CD4-positive, alpha-beta T cell (primary cell): ENCODE measurements around the gene KDM3B. TPM values are rescaled to one million over a fixed set of nuclear protein-coding genes. Genes with fewer than 3 reads are reported as not detected.

Source experiments
- ATAC-seq: fragments of 200-7000 bp; cut with Tn5 transposase; one replicate; pipeline ENCODE4 v1.10.0; 2022; ENCODE audit warnings: mild to moderate bottlenecking; ENCODE audit not compliant: poor library complexity
- CTCF ChIA-PET: fragments of 350-600 bp; sonication (Branson Sonifier 250); formaldehyde crosslinking; loops from one replicate; lab custom pipeline; 2021; ENCODE audit warnings: antibody characterized with exemption, inconsistent platforms; lab: Charles Lee
- POLR2A ChIA-PET: fragments of 350-600 bp; sonication (Branson Sonifier 250); formaldehyde crosslinking; loops from one replicate; lab custom pipeline; 2021; ENCODE audit warnings: antibody characterized with exemption, inconsistent platforms; lab: Charles Lee
- DNase-seq, 14 experiments: peaks; one replicate each; pipeline ENCODE4 v3.0.0-alpha.2; 2013 to 2020; ENCODE audit warnings: mixed read lengths in 2 of 14
- H3K27ac ChIP-seq, 2 donors: one replicate each; pipeline versions ENCODE4 v1.5.1 to v1.7.0; 2013; ENCODE audit warnings: low read length in 2 of 2, low read depth in 1 of 2, mild to moderate bottlenecking in 1 of 2
- H3K27me3 ChIP-seq, 2 experiments: 1 replicate in 1 of 2; 2 replicates in 1 of 2; pipeline versions ENCODE4 v1.6.1 to v1.7.0; 2013; ENCODE audit warnings: low read length in 2 of 2, control low read depth in 1 of 2, mild to moderate bottlenecking in 1 of 2, moderate library complexity in 1 of 2; ENCODE audit not compliant: insufficient read depth in 2 of 2, control insufficient read depth in 1 of 2
- H3K36me3 ChIP-seq: one replicate; pipeline ENCODE4 v1.6.1; 2013; ENCODE audit warnings: low read length, control low read depth; ENCODE audit not compliant: insufficient read depth
- H3K4me1 ChIP-seq: one replicate; pipeline ENCODE4 v1.6.1; 2013; ENCODE audit warnings: low read length, control low read depth; ENCODE audit not compliant: insufficient read depth
- H3K4me3 ChIP-seq: one replicate; pipeline ENCODE4 v1.5.1; 2013; ENCODE audit warnings: mild to moderate bottlenecking, low read length, moderate library complexity
- H3K9me3 ChIP-seq, 2 experiments: 1 replicate in 1 of 2; 2 replicates in 1 of 2; pipeline versions ENCODE4 v1.6.1 to v1.7.0; 2013; ENCODE audit warnings: low read length in 2 of 2, mild to moderate bottlenecking in 2 of 2, control low read depth in 1 of 2, moderate library complexity in 1 of 2; ENCODE audit not compliant: control insufficient read depth in 1 of 2, insufficient read depth in 1 of 2
- H3K27ac Mint-ChIP-seq: one replicate; pipeline ENCODE4 v1.8.0; 2020; ENCODE audit warnings: mixed read lengths
- H3K27me3 Mint-ChIP-seq: one replicate; pipeline ENCODE4 v1.8.0; 2021; ENCODE audit warnings: mixed read lengths
- H3K36me3 Mint-ChIP-seq: one replicate; pipeline ENCODE4 v1.8.0; 2021; ENCODE audit warnings: low read depth, mixed read lengths
- H3K4me1 Mint-ChIP-seq: one replicate; pipeline ENCODE4 v1.8.0; 2021; ENCODE audit warnings: low read depth, mixed read lengths
- H3K4me3 Mint-ChIP-seq: one replicate; pipeline ENCODE4 v1.8.0; 2020; ENCODE audit warnings: mild to moderate bottlenecking, mixed read lengths
- H3K9me3 Mint-ChIP-seq: one replicate; pipeline ENCODE4 v1.8.0; 2020; ENCODE audit warnings: mixed read lengths
- intact Hi-C, 2 experiments: fragments of 100-400 bp; cut with DNase I in 1 of 2; cut with micrococcal nuclease in 1 of 2; formaldehyde crosslinking; loops; one replicate each; pipeline versions ENCODE4 v1.15.1 to v1.9.0; 2023 to 2025; cut with DNase I, micrococcal nuclease
- total RNA-seq, 174 experiments: library from RNA in 2 of 174; stranded (reverse) in 2 of 174; gene quantifications; one replicate each; pipeline ENCODE4 v1.2.3 and lab custom pipeline; 2021 to 2026
- TF ChIP-seq, protein P1 (sequence below): fragments of 200-600 bp; IDR thresholded peaks from one replicate; pipeline ENCODE4 v1.8.0; 2022; ENCODE audit warnings: antibody characterized with exemption, mild to moderate bottlenecking

KDM3B gene
- total RNA-seq, 2 experiments from 2014 or later: 59.5 to 66.0 TPM

GRCh38 chr5:138476918-138477317 is 124.4 kb downstream of the KDM3B start:
- Histone ChIP-seq H3K4me3 (no peak overlapping the region), H3K27ac (no peak overlapping the region), H3K9me3 (no peaks in the 10 kb centered on the region), H3K4me1 (no peaks in the 10 kb centered on the region), H3K27me3 (no peaks in the 10 kb centered on the region), H3K36me3 (no peaks in the 10 kb centered on the region)
- intact Hi-C loops: no loop called here
- Mint-ChIP-seq H3K27me3 (no peaks in the 10 kb centered on the region), H3K36me3 (no peaks in the 10 kb centered on the region), H3K4me1 (no peaks in the 10 kb centered on the region), H3K27ac (no peak overlapping the region), H3K4me3 (no peak overlapping the region), H3K9me3 (no peaks in the 10 kb centered on the region)
- DNase-seq (no peak), ATAC-seq (no peak)
- TF ChIP-seq, protein P1, sequence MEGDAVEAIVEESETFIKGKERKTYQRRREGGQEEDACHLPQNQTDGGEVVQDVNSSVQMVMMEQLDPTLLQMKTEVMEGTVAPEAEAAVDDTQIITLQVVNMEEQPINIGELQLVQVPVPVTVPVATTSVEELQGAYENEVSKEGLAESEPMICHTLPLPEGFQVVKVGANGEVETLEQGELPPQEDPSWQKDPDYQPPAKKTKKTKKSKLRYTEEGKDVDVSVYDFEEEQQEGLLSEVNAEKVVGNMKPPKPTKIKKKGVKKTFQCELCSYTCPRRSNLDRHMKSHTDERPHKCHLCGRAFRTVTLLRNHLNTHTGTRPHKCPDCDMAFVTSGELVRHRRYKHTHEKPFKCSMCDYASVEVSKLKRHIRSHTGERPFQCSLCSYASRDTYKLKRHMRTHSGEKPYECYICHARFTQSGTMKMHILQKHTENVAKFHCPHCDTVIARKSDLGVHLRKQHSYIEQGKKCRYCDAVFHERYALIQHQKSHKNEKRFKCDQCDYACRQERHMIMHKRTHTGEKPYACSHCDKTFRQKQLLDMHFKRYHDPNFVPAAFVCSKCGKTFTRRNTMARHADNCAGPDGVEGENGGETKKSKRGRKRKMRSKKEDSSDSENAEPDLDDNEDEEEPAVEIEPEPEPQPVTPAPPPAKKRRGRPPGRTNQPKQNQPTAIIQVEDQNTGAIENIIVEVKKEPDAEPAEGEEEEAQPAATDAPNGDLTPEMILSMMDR: no peak
- POLR2A ChIA-PET: no interaction called here
- CTCF ChIA-PET: no interaction called here

GRCh38 chr5:138482638-138483037 is 130.2 kb downstream of the KDM3B start:
- no peaks in the 10 kb centered on the region for H3K9me3 Mint-ChIP-seq
- Histone ChIP-seq H3K4me3 (no peak overlapping the region), H3K27me3 (no peaks in the 10 kb centered on the region), H3K27ac (no peak overlapping the region), H3K4me1 (no peaks in the 10 kb centered on the region), H3K36me3 (no peaks in the 10 kb centered on the region), H3K9me3 (no peaks in the 10 kb centered on the region)
- TF ChIP-seq, protein P1: no peak
- H3K4me1 Mint-ChIP-seq: no peaks in the 10 kb centered on the region
- DNase-seq (no peak), ATAC-seq (no peak)
- no peak overlapping the region for H3K27ac Mint-ChIP-seq
- no peaks in the 10 kb centered on the region for H3K27me3 Mint-ChIP-seq
- CTCF ChIA-PET: interaction anchor here (0.7 kb wide), 1 partner anchor 17 kb away, joined by 3 read pairs; no protein-coding TSS in a partner anchor
- H3K36me3 Mint-ChIP-seq: no peaks in the 10 kb centered on the region
- intact Hi-C loops: no loop called here
- H3K4me3 Mint-ChIP-seq: no peak overlapping the region
- POLR2A ChIA-PET: no interaction called here

Other genes with a start within 250 kb of the KDM3B start
- not detected for gene NME5, start 213.3 kb upstream of the KDM3B start, total RNA-seq
- 1 to 10 TPM; 6.9 to 9.6 TPM for gene BRD8, start 174.1 kb upstream of the KDM3B start, total RNA-seq
- gene KIF20A, start 173.6 kb upstream of the KDM3B start, total RNA-seq: not detected
- gene CDC23, start 139.4 kb upstream of the KDM3B start, total RNA-seq: 10 to 100 TPM; 14.2 to 15.6 TPM
- not detected for gene GFRA3, start 78.1 kb upstream of the KDM3B start, total RNA-seq
- gene CDC25C, start 20.9 kb upstream of the KDM3B start, total RNA-seq: not detected
- gene FAM53C, start 14.4 kb upstream of the KDM3B start, total RNA-seq: 10 to 100 TPM; 81.0 to 83.8 TPM
- gene REEP2, start 86.4 kb downstream of the KDM3B start, total RNA-seq: under 1 TPM; 0.33 to 0.34 TPM
- gene EGR1, start 112.8 kb downstream of the KDM3B start, total RNA-seq: 1 to 10 TPM; 5.7 to 6.2 TPM
- gene ETF1, start 190.6 kb downstream of the KDM3B start, total RNA-seq: 100 to 1,000 TPM; 178 to 187 TPM
- gene HSPA9, start 222.7 kb downstream of the KDM3B start, total RNA-seq: 100 to 1,000 TPM; 354 to 366 TPM